GM18498 (cell line): Measurements from ENCODE around the gene HLA-DQB2.
"Not testable (repeated sequence)": the region's sequence is repeated elsewhere in the genome, so short reads cannot be mapped to it uniquely, and the experiment has no call there.

Experiments used
- ATAC-seq: cut with Tn5 transposase; IDR thresholded peaks from one replicate; pipeline ENCODE4 v1.9.1; 2021; ENCODE audit warnings: mild to moderate bottlenecking, moderate library complexity; ENCODE audit not compliant: unreplicated experiment

Gene HLA-DQB2

DNA sequence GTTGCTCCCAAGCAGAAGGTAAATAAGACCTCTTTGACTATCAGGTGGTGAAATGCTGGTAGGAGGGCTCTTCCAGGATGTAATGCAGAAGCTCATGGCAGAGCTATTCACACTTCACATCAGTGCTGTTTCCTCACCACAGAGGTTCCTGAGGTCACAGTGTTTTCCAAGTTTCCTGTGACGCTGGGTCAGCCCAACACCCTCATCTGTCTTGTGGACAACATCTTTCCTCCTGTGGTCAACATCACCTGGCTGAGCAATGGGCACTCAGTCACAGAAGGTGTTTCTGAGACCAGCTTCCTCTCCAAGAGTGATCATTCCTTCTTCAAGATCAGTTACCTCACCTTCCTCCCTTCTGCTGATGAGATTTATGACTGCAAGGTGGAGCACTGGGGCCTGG lies 17.7 kb downstream of the HLA-DQB2 start:
- ATAC-seq = not testable (repeated sequence)

DNA sequence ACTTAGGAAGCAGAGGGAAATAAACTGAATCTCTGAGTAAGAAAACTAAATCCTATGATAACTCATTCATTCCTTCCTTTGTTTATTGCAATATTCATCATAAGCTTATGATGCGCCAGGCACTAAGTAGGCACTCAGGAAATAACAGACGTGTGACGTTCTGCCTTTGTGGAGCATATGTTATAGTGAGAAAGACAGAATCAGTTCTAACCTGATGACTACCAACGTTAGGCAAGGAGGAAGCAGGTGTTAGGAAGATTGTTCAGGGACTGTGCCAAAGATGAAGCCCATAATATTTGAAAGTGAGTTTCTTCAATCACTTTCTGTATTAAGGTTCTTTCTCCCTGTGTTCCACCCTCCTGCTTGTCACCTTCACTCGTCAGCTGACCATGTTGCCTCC lies 18.6 kb downstream of the HLA-DQB2 start:
- ATAC-seq = no peak

DNA sequence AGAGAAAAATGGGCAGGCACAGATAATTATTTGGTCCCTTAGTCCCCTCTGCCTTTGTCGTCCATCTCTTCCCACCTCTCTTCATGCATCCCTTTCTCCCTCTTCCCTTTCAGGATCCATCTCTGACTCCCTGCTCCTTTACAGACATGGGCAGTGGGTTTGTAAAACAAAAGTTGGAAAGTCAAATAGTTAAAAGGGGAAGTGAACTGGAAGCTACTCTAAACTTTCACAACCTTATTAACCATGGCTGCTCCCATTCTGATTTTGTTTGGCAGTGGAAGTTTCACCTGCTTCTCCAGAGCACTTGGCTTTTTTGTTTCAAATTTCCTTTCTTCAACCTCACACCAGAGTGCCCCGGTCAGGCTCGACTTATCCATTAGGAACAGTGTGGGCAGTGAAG lies 21.0 kb downstream of the HLA-DQB2 start:
- no peak for ATAC-seq

DNA sequence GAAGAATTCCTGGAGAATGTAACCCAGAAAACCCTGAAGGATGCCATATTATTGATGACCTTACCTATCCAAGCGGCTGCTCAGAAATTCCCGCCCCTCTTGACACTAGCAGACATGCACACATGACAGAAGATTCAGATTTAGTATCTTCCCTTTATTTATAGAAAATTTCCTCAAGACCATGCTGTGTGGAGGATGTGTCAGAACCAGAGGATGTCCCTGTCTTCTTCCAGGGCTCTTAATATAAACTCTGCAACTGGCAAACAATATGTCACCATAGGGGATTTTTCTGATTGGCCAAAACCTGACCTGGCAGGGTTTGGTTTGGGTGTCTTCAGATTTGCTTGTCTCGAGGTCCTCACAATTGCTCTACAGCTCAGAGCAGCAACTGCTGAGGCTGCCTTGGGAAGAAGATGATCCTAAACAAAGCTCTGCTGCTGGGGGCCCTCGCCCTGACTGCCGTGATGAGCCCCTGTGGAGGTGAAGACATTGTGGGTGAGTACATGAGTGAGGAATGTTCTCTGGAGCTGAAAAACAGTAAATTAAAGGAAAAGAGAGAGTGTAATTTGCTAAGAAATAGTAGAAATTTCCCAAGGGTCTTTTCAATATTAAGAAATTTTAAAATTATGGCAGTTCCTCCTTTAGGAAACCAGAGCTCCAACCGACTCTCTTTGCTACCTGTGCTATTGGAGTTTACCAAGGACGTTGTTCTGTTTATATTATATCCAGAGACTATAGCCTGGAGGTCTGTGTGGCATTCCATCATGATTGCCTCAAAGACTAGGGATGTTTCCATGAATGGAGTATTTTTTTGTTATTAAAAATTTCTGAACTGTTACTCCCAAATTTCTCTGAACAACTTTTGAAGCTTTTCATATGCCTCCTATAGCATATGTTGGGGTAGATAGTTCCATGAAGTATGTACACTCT lies 22.0 kb downstream of the HLA-DQB2 start, which contains the start of gene HLA-DQA2:
Gene HLA-DQA2, plus strand, starts transcription at position 361 of the 930 bp plus-strand sequence. Its CDS starts 53 bp downstream, at position 414.
- ATAC-seq = no peak

DNA sequence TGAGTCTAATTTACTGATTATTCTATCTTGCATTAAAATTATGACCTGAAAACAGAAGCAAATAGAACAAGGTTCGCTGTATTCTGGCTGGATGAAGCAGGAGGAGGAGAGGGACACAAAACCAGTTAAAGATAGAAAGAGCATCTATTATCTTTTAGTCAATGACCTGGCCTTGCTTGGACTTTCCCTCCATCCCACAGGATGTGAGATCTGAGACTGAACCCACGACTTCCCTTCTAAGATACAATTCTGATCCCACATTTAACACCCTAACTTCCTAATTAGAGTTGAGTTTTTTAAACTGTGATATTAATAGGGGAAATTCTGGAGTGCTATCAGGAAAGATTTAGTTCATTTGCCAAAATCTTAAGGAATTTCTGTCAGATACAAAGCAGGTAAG lies 25.2 kb downstream of the HLA-DQB2 start:
- no peak for ATAC-seq

DNA sequence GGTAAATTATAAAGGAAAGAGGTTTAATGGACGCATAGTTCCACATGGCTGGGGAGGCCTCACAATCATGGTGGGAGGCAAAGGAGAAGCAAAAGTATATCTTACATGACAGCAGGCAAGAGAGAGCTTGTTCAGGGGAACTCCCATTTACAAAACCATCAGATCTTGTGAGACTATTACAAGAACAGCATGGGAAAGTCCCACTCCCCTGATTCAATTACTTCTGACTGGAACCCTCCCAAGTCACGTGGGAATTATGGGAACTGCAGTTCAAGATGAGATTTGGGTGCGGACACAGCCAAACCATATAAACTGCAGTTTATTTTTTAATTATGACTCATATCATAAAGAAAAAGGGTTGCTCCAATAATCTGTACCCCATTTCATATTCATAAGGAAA lies 44.5 kb downstream of the HLA-DQB2 start:
- no peak for ATAC-seq

DNA sequence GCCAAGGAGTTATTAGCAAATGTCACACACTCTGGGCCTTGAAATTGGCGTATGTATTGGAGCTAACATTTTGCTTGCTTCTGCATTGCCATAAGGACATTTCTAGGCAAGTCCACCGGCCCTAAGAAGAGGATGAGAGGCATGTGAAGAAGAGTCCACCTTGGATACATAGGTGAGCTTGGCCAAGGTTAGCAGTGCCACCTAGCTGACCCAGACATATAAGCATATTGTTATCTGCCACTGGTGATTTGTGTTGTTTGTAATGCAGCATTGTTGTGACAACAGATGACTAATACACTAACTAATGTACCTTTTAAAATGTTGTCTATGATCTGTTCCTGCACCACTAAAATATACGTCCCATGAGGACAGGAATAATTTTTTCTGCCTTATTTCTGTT lies 46.9 kb downstream of the HLA-DQB2 start:
- ATAC-seq = no peak

DNA sequence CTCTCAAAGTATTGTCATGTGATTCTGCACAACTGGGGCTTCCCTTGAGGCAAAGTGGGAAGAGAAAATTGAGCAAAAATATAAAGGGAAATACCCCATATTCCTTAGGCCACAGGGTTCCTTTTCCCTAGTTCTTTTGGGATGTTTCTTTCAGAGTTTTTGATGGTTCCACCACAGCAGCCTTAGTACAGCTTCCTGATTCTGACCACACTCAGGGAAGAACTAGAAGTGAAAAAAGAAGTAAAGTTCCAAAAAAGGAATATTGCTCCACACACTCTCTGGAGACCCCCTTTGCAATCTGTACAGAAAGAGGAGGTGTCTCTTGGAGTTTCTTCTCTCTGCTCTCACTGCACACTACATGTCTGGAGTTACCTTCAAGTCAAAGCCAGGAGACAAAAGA lies 50.1 kb downstream of the HLA-DQB2 start:
- no peak for ATAC-seq

DNA sequence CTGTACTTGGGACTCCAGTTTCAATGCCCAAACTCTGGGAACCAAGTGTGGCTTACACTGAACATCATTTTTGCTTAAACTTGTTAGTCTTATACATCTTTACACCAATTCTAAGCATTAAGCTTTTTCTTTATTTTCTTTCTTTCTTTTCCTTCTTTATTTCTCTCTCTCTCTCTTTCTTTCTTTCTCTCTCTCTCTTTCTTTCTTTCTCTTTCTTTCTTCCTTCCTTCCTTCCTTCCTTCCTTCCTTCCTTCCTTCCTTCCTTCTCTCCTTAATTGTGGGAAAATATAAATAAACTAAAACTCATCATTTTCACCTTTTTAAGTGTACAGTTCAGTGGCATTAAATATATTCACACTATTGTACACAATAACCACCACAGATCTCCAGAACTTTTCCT lies 53.7 kb downstream of the HLA-DQB2 start:
- ATAC-seq = no peak
